Putamen (tissue), 1 donor: ENCODE results near the gene PRKAR1A.
A peak's percentile ranks its signal among the peaks of the same experiment; 100 is the strongest.
"Not testable (repeated sequence)": the region's sequence is repeated elsewhere in the genome, so short reads cannot be mapped to it uniquely, and the experiment has no call there.

Source experiments
- DNase-seq: peaks from one replicate; pipeline ENCODE4 v3.0.0-alpha.2; 2016; ENCODE audit warnings: low spot score

PRKAR1A gene

GRCh38 chr17:68512247-68512959 is at the start of gene PRKAR1A:
TSS of gene PRKAR1A (plus strand) at chr17:68512430. CDS start at chr17:68515400, 2,970 bp downstream.
- peak; percentile 97 for DNase-seq

- no peak for DNase-seq
Measured at GRCh38 chr17:68463211-68464019, 48.8 kb upstream of the PRKAR1A start.

- no peak for DNase-seq
Measured at GRCh38 chr17:68468334-68468733, 43.9 kb upstream of the PRKAR1A start.

GRCh38 chr17:68468788-68469187 is 43.4 kb upstream of the PRKAR1A start:
- no peak for DNase-seq

- DNase-seq: no peak
Measured at GRCh38 chr17:68470961-68471360, 41.3 kb upstream of the PRKAR1A start.

- DNase-seq: no peak
Measured at GRCh38 chr17:68480885-68481284, 31.3 kb upstream of the PRKAR1A start.

- no peak for DNase-seq
Measured at GRCh38 chr17:68482576-68483041, 29.6 kb upstream of the PRKAR1A start.

GRCh38 chr17:68484458-68484857 is 27.8 kb upstream of the PRKAR1A start:
- DNase-seq: no peak

GRCh38 chr17:68489919-68490318 is 22.3 kb upstream of the PRKAR1A start:
- DNase-seq: no peak

- peak; percentile 47 for DNase-seq
Measured at GRCh38 chr17:68491381-68492231, 20.6 kb upstream of the PRKAR1A start.

GRCh38 chr17:68492394-68493054 is 19.7 kb upstream of the PRKAR1A start:
- not testable (repeated sequence) for DNase-seq

- no peak for DNase-seq
Measured at GRCh38 chr17:68495081-68495480, 17.1 kb upstream of the PRKAR1A start.

GRCh38 chr17:68497885-68498319 is 14.3 kb upstream of the PRKAR1A start:
- no peak for DNase-seq

GRCh38 chr17:68498479-68499326 is 13.5 kb upstream of the PRKAR1A start:
- no peak for DNase-seq

GRCh38 chr17:68499587-68499986 is 12.6 kb upstream of the PRKAR1A start:
- DNase-seq: no peak

GRCh38 chr17:68501074-68501473 is 11.2 kb upstream of the PRKAR1A start:
- no peak for DNase-seq

- DNase-seq: no peak
Measured at GRCh38 chr17:68505951-68506350, 6.3 kb upstream of the PRKAR1A start.

GRCh38 chr17:68507576-68507975 is 4.7 kb upstream of the PRKAR1A start:
- no peak for DNase-seq

GRCh38 chr17:68509141-68510057 is 2.8 kb upstream of the PRKAR1A start:
- no peak for DNase-seq

GRCh38 chr17:68511254-68511670 is 968 bp upstream of the PRKAR1A start:
- peak; percentile 44 for DNase-seq
